HCT116 (cell line): ENCODE measurements around the gene OPN3. TPM values are rescaled to one million over a fixed set of nuclear protein-coding genes. Genes with fewer than 3 reads are reported as not detected.
"Not testable (repeated sequence)": the region's sequence is repeated elsewhere in the genome, so short reads cannot be mapped to it uniquely, and the experiment has no call there.

ENCODE experiments used
- ATAC-seq: fragments of 200-7000 bp; cut with Tn5 transposase; 2 replicates; pipeline ENCODE4 v1.9.1; 2020; ENCODE audit warnings: mild to moderate bottlenecking, moderate library complexity
- BruUV-seq: library from RNA; stranded (reverse); fragments of 400-500 nt; replicated peaks from 2 replicates; lab custom pipeline; 2021; lab: Mats Ljungman, UMichigan
- CTCF ChIA-PET: fragments of 300-600 bp; sonication (Branson Sonifier 250); formaldehyde crosslinking; loops from one replicate; lab custom pipeline; 2021; ENCODE audit warnings: antibody characterized with exemption; lab: Charles Lee
- POLR2A ChIA-PET: fragments of 300-600, 350-600 bp; sonication (Branson Sonifier 250); formaldehyde crosslinking; loops from one replicate; lab custom pipeline; 2021; ENCODE audit warnings: antibody characterized with exemption; lab: Charles Lee
- RAD21 ChIA-PET, 2 experiments: fragments of 300-600 bp; sonication (Branson Sonifier 250); formaldehyde crosslinking; loops; one replicate each; lab custom pipeline; 2023; ENCODE audit warnings: low total read pairs in 2 of 2; ENCODE audit not compliant: uncharacterized antibody in 2 of 2, unreplicated experiment in 2 of 2, low non-redundant PET in 1 of 2; lab: Charles Lee
- DNase-seq: peaks from one replicate; pipeline ENCODE4 v3.0.0-alpha.2; 2010; ENCODE audit warnings: low read depth, low spot score
- H2AFZ ChIP-seq: fragments of 200-600 bp; shearing (Covaris generic), sonication (generic); 2 replicates; pipeline ENCODE4 v1.6.1; 2017; ENCODE audit warnings: low read depth, mixed run types, mixed read lengths, antibody characterized with exemption, low read length; ENCODE audit not compliant: poor library complexity, severe bottlenecking
- H3K27ac ChIP-seq: 2 replicates; pipeline ENCODE4 v1.5.1; 2012; ENCODE audit warnings: low read depth, low read length
- H3K27me3 ChIP-seq: fragments of 200-600 bp; sonication (generic); 2 replicates; pipeline ENCODE4 v1.6.1; 2016; ENCODE audit warnings: mixed run types, low read length, mixed read lengths; ENCODE audit not compliant: insufficient read depth
- H3K36me3 ChIP-seq, 2 experiments: fragments of 200-500 bp in 1 of 2; fragments of 200-600 bp in 1 of 2; sonication (Bioruptor generic) in 1 of 2; sonication (generic) in 1 of 2; 2 replicates each; pipeline versions ENCODE4 v1.5.1 to v1.6.1; 2014 to 2016; ENCODE audit warnings: low read length in 2 of 2, inconsistent platforms in 1 of 2, mixed read lengths in 1 of 2, mixed run types in 1 of 2; ENCODE audit not compliant: insufficient read depth in 2 of 2, control insufficient read depth in 1 of 2
- H3K4me1 ChIP-seq, 2 experiments: fragments of 200-600 bp in 1 of 2; sonication (generic) in 1 of 2; 2 replicates each; pipeline versions ENCODE4 v1.5.1 to v1.6.1; 2012 to 2017; ENCODE audit warnings: low read length in 2 of 2, inconsistent platforms in 1 of 2, mild to moderate bottlenecking in 1 of 2, mixed read lengths in 1 of 2, mixed run types in 1 of 2, moderate library complexity in 1 of 2; ENCODE audit not compliant: insufficient read depth in 2 of 2, control insufficient read depth in 1 of 2
- H3K4me2 ChIP-seq: fragments of 200-600 bp; sonication (generic); 2 replicates; pipeline ENCODE4 v1.6.1; 2017; ENCODE audit warnings: mixed run types, low read length, mixed read lengths
- H3K4me3 ChIP-seq, 2 experiments: fragments of 200-600 bp in 1 of 2; sonication (generic) in 1 of 2; replicated peaks in 1 of 2; 2 replicates each; pipeline ENCODE4 v1.5.1; 2011 to 2016; ENCODE audit warnings: low read length in 2 of 2, control low read depth in 1 of 2, low read depth in 1 of 2, mild to moderate bottlenecking in 1 of 2, mixed read lengths in 1 of 2, mixed run types in 1 of 2
- H3K79me2 ChIP-seq: fragments of 200-600 bp; sonication (generic); 2 replicates; pipeline ENCODE4 v1.6.1; 2017; ENCODE audit warnings: mild to moderate bottlenecking, mixed run types, low read length, moderate library complexity, mixed read lengths; ENCODE audit not compliant: insufficient read depth
- H3K9ac ChIP-seq: fragments of 200-600 bp; sonication (generic); 2 replicates; pipeline ENCODE4 v1.6.1; 2016; ENCODE audit warnings: low read length, mixed read lengths
- H3K9me2 ChIP-seq: fragments of 200-600 bp; sonication (generic), shearing (Covaris generic); 2 replicates; pipeline ENCODE4 v1.6.1; 2017; ENCODE audit warnings: mixed run types, mild to moderate bottlenecking, moderate library complexity; ENCODE audit not compliant: insufficient read depth
- H3K9me3 ChIP-seq, 2 experiments: fragments of 200-500 bp in 1 of 2; fragments of 200-600 bp in 1 of 2; sonication (Bioruptor generic) in 1 of 2; sonication (generic) in 1 of 2; 2 replicates each; pipeline ENCODE4 v1.6.1; 2014 to 2017; ENCODE audit warnings: low read length in 2 of 2, mixed read lengths in 2 of 2, inconsistent platforms in 1 of 2, low read depth in 1 of 2, mild to moderate bottlenecking in 1 of 2, mixed run types in 1 of 2, moderate library complexity in 1 of 2; ENCODE audit not compliant: control insufficient read depth in 1 of 2, insufficient read depth in 1 of 2
- H4K20me1 ChIP-seq: fragments of 200-600 bp; sonication (generic), shearing (Covaris generic); 2 replicates; pipeline ENCODE4 v1.6.1; 2017; ENCODE audit warnings: mixed run types, mild to moderate bottlenecking, moderate library complexity; ENCODE audit not compliant: insufficient read depth
- ATF3 ChIP-seq: IDR thresholded peaks from 2 replicates; pipeline ENCODE4 v1.6.1; 2012
- EGR1 ChIP-seq: IDR thresholded peaks from 2 replicates; pipeline ENCODE4 v1.6.1; 2012; ENCODE audit warnings: low read depth
- MAX ChIP-seq: IDR thresholded peaks from 2 replicates; pipeline ENCODE4 v1.6.1; 2012
- YY1 ChIP-seq: IDR thresholded peaks from 2 replicates; pipeline ENCODE4 v1.6.1; 2011; ENCODE audit warnings: low read length, low read depth, moderate library complexity, mild to moderate bottlenecking; ENCODE audit not compliant: insufficient replicate concordance; ENCODE audit errors: extremely low read depth
- intact Hi-C: fragments of 100-400 bp; cut with micrococcal nuclease; formaldehyde crosslinking; loops from 2 replicates; pipeline ENCODE4 v1.10.0; 2022
- total RNA-seq: library from RNA; stranded (reverse); gene quantifications from one replicate; pipeline ENCODE4 v1.2.1, GENCODE V29; 2021; ENCODE audit not compliant: unreplicated experiment

Gene OPN3
- total RNA-seq, 1 experiment from 2014 or later, result 6.1 TPM

- CTCF ChIA-PET, result no interaction called here
- DNase-seq (no peak), ATAC-seq (no peak)
- Histone ChIP-seq H3K9me2 (no peaks in the 10 kb centered on the region), H3K27me3 (peaks cover 12% of the 10 kb centered on the region; the same call in 1 of the 2 replicates), H3K9me3 (no peaks in the 10 kb centered on the region), H4K20me1 (no peaks in the 10 kb centered on the region), H3K36me3 (no peaks in the 10 kb centered on the region), H3K79me2 (no peaks in the 10 kb centered on the region), H3K27ac (no peak overlapping the region), H3K9ac (no peak overlapping the region), H3K4me1 (no peaks in the 10 kb centered on the region), H3K4me2 (no peak overlapping the region), H2AFZ (no peak overlapping the region), H3K4me3 (no peak overlapping the region)
- intact Hi-C loops, result no loop called here
- TF ChIP-seq EGR1, result no peak
- POLR2A ChIA-PET, result no interaction called here
- RAD21 ChIA-PET, result interaction anchor here in 1 of 2 experiments (0.6 kb wide), 1 partner anchor 458 kb away, joined by 3 read pairs; no protein-coding TSS in a partner anchor
- BruUV-seq, result no TSS peak
These were observed 42.8 kb upstream of the OPN3 start for GRCh38 chr1:241682921-241683320.

GRCh38 chr1:241681861-241682448 is 41.8 kb upstream of the OPN3 start:
- not testable (repeated sequence) for ATAC-seq

GRCh38 chr1:241679961-241680360 is 39.8 kb upstream of the OPN3 start:
- intact Hi-C loops, result no loop called here
- Histone ChIP-seq H3K36me3 (no peaks in the 10 kb centered on the region), H3K79me2 (no peaks in the 10 kb centered on the region), H3K27me3 (peaks cover 12% of the 10 kb centered on the region; the same call in 1 of the 2 replicates), H3K9me2 (no peaks in the 10 kb centered on the region), H3K4me2 (no peak overlapping the region), H3K9ac (no peak overlapping the region), H4K20me1 (no peaks in the 10 kb centered on the region), H3K9me3 (no peaks in the 10 kb centered on the region), H2AFZ (no peak overlapping the region), H3K4me3 (no peak overlapping the region), H3K4me1 (no peaks in the 10 kb centered on the region), H3K27ac (no peak overlapping the region)
- no TSS peak for BruUV-seq
- TF ChIP-seq YY1, result no peak
- no peak for TF ChIP-seq ATF3
- TF ChIP-seq MAX, result no peak
- ChIA-PET RAD21 (no interaction called here), CTCF (no interaction called here), POLR2A (no interaction called here)
- no peak for DNase-seq
- no peak for ATAC-seq

More at GRCh38 chr1:241681861-241682448, 41.8 kb upstream of the OPN3 start:
- H3K9me3 ChIP-seq, H3K9ac ChIP-seq, DNase-seq, H2AFZ ChIP-seq, H3K4me1 ChIP-seq, H3K4me2 ChIP-seq, RAD21 ChIA-PET, intact Hi-C loops, CTCF ChIA-PET, H3K27ac ChIP-seq, H3K4me3 ChIP-seq, BruUV-seq, H3K79me2 ChIP-seq, POLR2A ChIA-PET, H3K9me2 ChIP-seq, H4K20me1 ChIP-seq, H3K36me3 ChIP-seq: not testable (repeated sequence)
- peaks cover 12% of the 10 kb centered on the region; the same call in 1 of the 2 replicates for H3K27me3 ChIP-seq
